Stomach (tissue), 9 donors: Measurements from ENCODE around the gene R3HCC1L. TPM values are rescaled to one million over a fixed set of nuclear protein-coding genes. Genes with fewer than 3 reads are reported as not detected.

ENCODE experiments used
- DNase-seq, 2 donors: peaks; one replicate each; pipeline versions ENCODE4 v3.0.0 to v3.0.0-alpha.2; 2013 to 2019
- H3K27ac ChIP-seq, 5 donors: fragments of 200-600 bp in 4 of 5; sonication (generic) in 4 of 5; one replicate each; pipeline ENCODE4 v1.5.1; 2013 to 2019; ENCODE audit warnings: mild to moderate bottlenecking in 1 of 5, moderate library complexity in 1 of 5
- H3K27me3 ChIP-seq, 3 donors: fragments of 200-600 bp; sonication (generic); one replicate each; pipeline ENCODE4 v1.5.1; 2017 to 2019; ENCODE audit warnings: mixed run types in 1 of 3
- H3K36me3 ChIP-seq, 4 donors: fragments of 200-600 bp; sonication (generic); 1 replicate in 3 of 4; 2 replicates in 1 of 4; pipeline ENCODE4 v1.5.1; 2016 to 2019
- H3K4me1 ChIP-seq, 4 donors: fragments of 200-600 bp; sonication (generic); one replicate each; pipeline ENCODE4 v1.5.1; 2016 to 2019
- H3K4me3 ChIP-seq, 4 donors: fragments of 200-600 bp; sonication (generic) in 3 of 4; one replicate each; pipeline ENCODE4 v1.5.1; 2016 to 2019; ENCODE audit warnings: mild to moderate bottlenecking in 1 of 4
- H3K9me3 ChIP-seq, 4 donors: fragments of 200-600 bp; sonication (generic); one replicate each; pipeline ENCODE4 v1.5.1; 2016 to 2019
- EP300 ChIP-seq: sonication (generic); formaldehyde crosslinking; IDR thresholded peaks from one replicate; pipeline ENCODE4 v1.6.1; 2017; ENCODE audit warnings: antibody characterized with exemption
- POLR2A ChIP-seq, 4 donors: fragments of 450-650 bp; IDR thresholded peaks; one replicate each; pipeline ENCODE4 v1.6.1; 2016; ENCODE audit warnings: antibody characterized with exemption in 4 of 4, control low read depth in 2 of 4, mild to moderate bottlenecking in 1 of 4, moderate library complexity in 1 of 4
- POLR2AphosphoS5 ChIP-seq, 3 donors: sonication (generic); formaldehyde crosslinking; IDR thresholded peaks; one replicate each; pipeline ENCODE4 v1.6.1; 2016; ENCODE audit warnings: antibody characterized with exemption in 3 of 3
- WGBS, 5 donors: extraction: QIAGEN DNeasy Blood & Tissue Kit in 3 of 5; methylation state at CpG; one replicate each; pipeline versions ENCODE4 v1.1.5 to v1.1.7; 2013 to 2018; 5-methylcytosine and 5-hydroxymethylcytosine counted together
- intact Hi-C: fragments of 100-400 bp; cut with DNase I; formaldehyde crosslinking; loops from one replicate; pipeline ENCODE4 v1.15.1; 2023; ENCODE audit warnings: low total_unique reads
- polyA plus RNA-seq, 3 donors: library from polyadenylated mRNA; stranded (reverse); fragments of 200-250 nt; gene quantifications; one replicate each; pipeline ENCODE4 v1.2.3, GENCODE V29; 2013
- total RNA-seq, 5 donors: library from RNA; depleted of rRNA; stranded (reverse); fragments of >200 nt; gene quantifications; one replicate each; pipeline versions ENCODE4 v1.1.0 to v1.2.3, GENCODE V29; 2014 to 2016
- TF ChIP-seq, protein P1 (sequence below), 7 experiments: fragments of 450-650 bp in 4 of 7; fragments of 200-600 bp in 3 of 7; sonication (generic) in 3 of 7; IDR thresholded peaks; one replicate each; pipeline ENCODE4 v1.5.1; 2016 to 2019; ENCODE audit warnings: antibody characterized with exemption in 7 of 7, control low read depth in 2 of 7, mild to moderate bottlenecking in 1 of 7
- donor health status: healthy with polysubstance abuse.
- donor health status: Bipolar disorder and iron deficiency.
- donor health status: healthy.

The R3HCC1L gene
- total and polyA plus RNA-seq, 8 donors = 7.3 to 97.6 (median 15.3) TPM

DNA sequence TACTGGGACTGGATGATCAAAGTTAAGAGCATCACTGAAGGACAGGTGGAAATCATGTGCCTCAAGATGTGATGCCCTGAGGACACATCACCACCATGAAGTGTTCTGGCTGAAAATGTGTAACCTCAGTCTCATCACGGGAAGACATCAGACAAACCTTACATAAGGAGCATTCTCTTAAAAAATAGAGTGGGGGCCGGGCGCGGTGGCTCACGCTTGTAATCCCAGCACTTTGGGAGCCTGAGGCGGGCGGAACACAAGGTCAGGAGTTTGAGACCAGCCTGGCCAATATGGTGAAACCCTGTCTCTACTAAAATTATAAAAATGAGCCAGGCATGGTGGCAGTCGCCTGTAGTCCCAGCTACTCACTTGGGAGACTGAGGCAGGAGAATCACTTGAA lies 67.9 kb downstream of the R3HCC1L start:
- Histone ChIP-seq H3K27ac (no peak overlapping the region), H3K4me1 (peaks cover 0 to 19% (median 4%) of the 10 kb centered on the region in 4 donors), H3K9me3 (no peaks in the 10 kb centered on the region), H3K27me3 (no peaks in the 10 kb centered on the region), H3K4me3 (no peak overlapping the region), H3K36me3 (peaks cover 0 to under 1% (median 0%) of the 10 kb centered on the region in 4 donors)
- TF ChIP-seq POLR2A (IDR thresholded peaks at IDR 0.05) (no peak), POLR2AphosphoS5 (IDR thresholded peaks at IDR 0.05) (no peak), EP300 (no peak)
- TF ChIP-seq, protein P1, sequence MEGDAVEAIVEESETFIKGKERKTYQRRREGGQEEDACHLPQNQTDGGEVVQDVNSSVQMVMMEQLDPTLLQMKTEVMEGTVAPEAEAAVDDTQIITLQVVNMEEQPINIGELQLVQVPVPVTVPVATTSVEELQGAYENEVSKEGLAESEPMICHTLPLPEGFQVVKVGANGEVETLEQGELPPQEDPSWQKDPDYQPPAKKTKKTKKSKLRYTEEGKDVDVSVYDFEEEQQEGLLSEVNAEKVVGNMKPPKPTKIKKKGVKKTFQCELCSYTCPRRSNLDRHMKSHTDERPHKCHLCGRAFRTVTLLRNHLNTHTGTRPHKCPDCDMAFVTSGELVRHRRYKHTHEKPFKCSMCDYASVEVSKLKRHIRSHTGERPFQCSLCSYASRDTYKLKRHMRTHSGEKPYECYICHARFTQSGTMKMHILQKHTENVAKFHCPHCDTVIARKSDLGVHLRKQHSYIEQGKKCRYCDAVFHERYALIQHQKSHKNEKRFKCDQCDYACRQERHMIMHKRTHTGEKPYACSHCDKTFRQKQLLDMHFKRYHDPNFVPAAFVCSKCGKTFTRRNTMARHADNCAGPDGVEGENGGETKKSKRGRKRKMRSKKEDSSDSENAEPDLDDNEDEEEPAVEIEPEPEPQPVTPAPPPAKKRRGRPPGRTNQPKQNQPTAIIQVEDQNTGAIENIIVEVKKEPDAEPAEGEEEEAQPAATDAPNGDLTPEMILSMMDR (IDR thresholded peaks at IDR 0.05) = no peak
- no peak for DNase-seq
- intact Hi-C loops = no loop called here
- 91 to 96% (median 95%) methylated on average over 8 of the region's 8 CpGs for WGBS, 5 donors

DNA sequence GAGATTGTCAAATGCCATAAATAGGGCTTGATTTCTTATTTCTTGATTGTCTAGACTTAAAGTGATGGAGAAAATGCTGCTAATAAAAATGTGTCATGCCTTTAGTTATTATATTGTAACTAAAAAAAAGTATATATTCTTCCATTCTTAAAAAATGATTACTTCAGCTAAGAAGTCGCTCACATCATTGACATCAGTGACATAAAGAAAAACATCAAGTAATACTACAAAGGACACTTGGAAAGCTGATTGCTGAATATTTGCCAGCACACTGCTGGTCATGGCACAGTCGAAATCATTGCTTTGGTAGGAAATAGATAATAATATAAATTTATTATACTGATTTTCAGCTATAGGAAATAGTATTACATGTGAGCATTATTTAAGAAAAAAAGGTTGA lies 70.9 kb downstream of the R3HCC1L start:
- intact Hi-C loops = no loop called here
- DNase-seq = no peak
- 86 to 98% (median 96%) methylated on average over 2 of the region's 2 CpGs for WGBS, 5 donors
- H3K27ac ChIP-seq = no peak overlapping the region
- H3K4me3 ChIP-seq = no peak overlapping the region
- H3K36me3 ChIP-seq = peaks cover 3 to 25% (median 22%) of the 10 kb centered on the region in 4 donors
- TF ChIP-seq POLR2A (IDR thresholded peaks at IDR 0.05) = no peak
- no peak for TF ChIP-seq POLR2AphosphoS5 (IDR thresholded peaks at IDR 0.05)
- TF ChIP-seq, protein P1 (IDR thresholded peaks at IDR 0.05) = no peak
- no peak for TF ChIP-seq EP300
- no peaks in the 10 kb centered on the region for H3K27me3 ChIP-seq
- no peaks in the 10 kb centered on the region for H3K4me1 ChIP-seq
- H3K9me3 ChIP-seq = no peaks in the 10 kb centered on the region

DNA sequence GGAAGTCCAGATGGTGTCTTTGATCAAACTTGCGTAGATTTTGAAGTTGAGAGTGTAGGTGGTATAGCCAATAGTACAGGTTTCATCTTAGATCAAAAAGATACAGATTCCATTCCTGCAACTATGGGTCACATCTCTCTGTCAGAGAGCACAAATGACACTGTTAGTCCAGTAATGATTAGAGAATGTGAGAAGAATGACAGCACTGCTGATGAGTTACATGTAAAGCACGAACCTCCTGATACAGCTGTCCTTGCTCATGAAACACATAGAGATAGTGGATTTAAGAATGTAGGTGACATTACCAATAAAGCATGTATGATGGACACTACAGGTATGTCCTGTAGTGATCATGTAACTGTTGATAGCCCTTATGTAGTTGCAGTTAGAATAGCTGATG lies 74.5 kb downstream of the R3HCC1L start:
- intact Hi-C loops = no loop called here
- H3K4me3 ChIP-seq = no peak overlapping the region
- no peak overlapping the region for H3K27ac ChIP-seq
- H3K27me3 ChIP-seq = no peaks in the 10 kb centered on the region
- peaks cover 3 to 32% (median 22%) of the 10 kb centered on the region in 4 donors for H3K36me3 ChIP-seq
- no peaks in the 10 kb centered on the region for H3K9me3 ChIP-seq
- DNase-seq = no peak
- 94 to 97% (median 95%) methylated on average over 2 of the region's 2 CpGs for WGBS, 5 donors
- H3K4me1 ChIP-seq = peaks cover 0 to 14% (median 5%) of the 10 kb centered on the region in 4 donors
- TF ChIP-seq, protein P1 (IDR thresholded peaks at IDR 0.05) = no peak
- TF ChIP-seq EP300 (no peak), POLR2A (IDR thresholded peaks at IDR 0.05) (no peak), POLR2AphosphoS5 (IDR thresholded peaks at IDR 0.05) (no peak)

- H3K36me3 ChIP-seq = peaks cover 3 to 32% (median 22%) of the 10 kb centered on the region in 4 donors
- H3K27me3 ChIP-seq = no peaks in the 10 kb centered on the region
- DNase-seq = no peak
- H3K9me3 ChIP-seq = no peaks in the 10 kb centered on the region
- H3K27ac ChIP-seq = no peak overlapping the region
- peaks cover 0 to 14% (median 5%) of the 10 kb centered on the region in 4 donors for H3K4me1 ChIP-seq
- no peak overlapping the region for H3K4me3 ChIP-seq
- intact Hi-C loops = no loop called here
- WGBS, 5 donors = 81 to 97% (median 88%) methylated on average over 4 of the region's 4 CpGs
- no peak for TF ChIP-seq POLR2AphosphoS5 (IDR thresholded peaks at IDR 0.05)
- TF ChIP-seq, protein P1 (IDR thresholded peaks at IDR 0.05) = no peak
- no peak for TF ChIP-seq POLR2A (IDR thresholded peaks at IDR 0.05)
- no peak for TF ChIP-seq EP300
These were observed 75.0 kb downstream of the R3HCC1L start for GRCh38 chr10:98209441-98209840.
